GM12873 (cell line): ENCODE measurements around the gene KRT35.

Experiments used
- CTCF ChIP-seq: IDR thresholded peaks from 2 replicates; pipeline ENCODE4 v1.5.1; 2012; ENCODE audit warnings: low read depth, mild to moderate bottlenecking, moderate library complexity, low read length, control low read depth; ENCODE audit not compliant: insufficient read depth; ENCODE audit errors: missing control alignments

Gene KRT35

GRCh38 chr17:41481036-41481435 lies at the start of gene KRT35:
Gene KRT35, minus strand, starts transcription at chr17:41481151. Its CDS starts 54 bp downstream, at chr17:41481097.
- TF ChIP-seq CTCF, result no peak

- TF ChIP-seq CTCF, result no peak
Measured at GRCh38 chr17:41530062-41531048, 49.4 kb upstream of the KRT35 start.

- no peak for TF ChIP-seq CTCF
Measured at GRCh38 chr17:41529491-41529915, 48.6 kb upstream of the KRT35 start.

GRCh38 chr17:41528959-41529353 lies 48.0 kb upstream of the KRT35 start:
- TF ChIP-seq CTCF, result no peak

- TF ChIP-seq CTCF, result no peak
Measured at GRCh38 chr17:41527063-41528023, 46.4 kb upstream of the KRT35 start.

GRCh38 chr17:41524261-41524660 lies 43.3 kb upstream of the KRT35 start:
- TF ChIP-seq CTCF, result no peak

GRCh38 chr17:41523787-41524186 lies 42.8 kb upstream of the KRT35 start:
- TF ChIP-seq CTCF, result no peak
